GM19455 (cell line): Measurements from ENCODE around the gene TMPRSS9.
A peak's percentile ranks its signal among the peaks of the same experiment; 100 is the strongest.
"Not testable (repeated sequence)": the region's sequence is repeated elsewhere in the genome, so short reads cannot be mapped to it uniquely, and the experiment has no call there.

ENCODE experiments used
- ATAC-seq: cut with Tn5 transposase; IDR thresholded peaks from one replicate; pipeline ENCODE4 v1.9.1; 2021; ENCODE audit not compliant: unreplicated experiment

Gene TMPRSS9

DNA sequence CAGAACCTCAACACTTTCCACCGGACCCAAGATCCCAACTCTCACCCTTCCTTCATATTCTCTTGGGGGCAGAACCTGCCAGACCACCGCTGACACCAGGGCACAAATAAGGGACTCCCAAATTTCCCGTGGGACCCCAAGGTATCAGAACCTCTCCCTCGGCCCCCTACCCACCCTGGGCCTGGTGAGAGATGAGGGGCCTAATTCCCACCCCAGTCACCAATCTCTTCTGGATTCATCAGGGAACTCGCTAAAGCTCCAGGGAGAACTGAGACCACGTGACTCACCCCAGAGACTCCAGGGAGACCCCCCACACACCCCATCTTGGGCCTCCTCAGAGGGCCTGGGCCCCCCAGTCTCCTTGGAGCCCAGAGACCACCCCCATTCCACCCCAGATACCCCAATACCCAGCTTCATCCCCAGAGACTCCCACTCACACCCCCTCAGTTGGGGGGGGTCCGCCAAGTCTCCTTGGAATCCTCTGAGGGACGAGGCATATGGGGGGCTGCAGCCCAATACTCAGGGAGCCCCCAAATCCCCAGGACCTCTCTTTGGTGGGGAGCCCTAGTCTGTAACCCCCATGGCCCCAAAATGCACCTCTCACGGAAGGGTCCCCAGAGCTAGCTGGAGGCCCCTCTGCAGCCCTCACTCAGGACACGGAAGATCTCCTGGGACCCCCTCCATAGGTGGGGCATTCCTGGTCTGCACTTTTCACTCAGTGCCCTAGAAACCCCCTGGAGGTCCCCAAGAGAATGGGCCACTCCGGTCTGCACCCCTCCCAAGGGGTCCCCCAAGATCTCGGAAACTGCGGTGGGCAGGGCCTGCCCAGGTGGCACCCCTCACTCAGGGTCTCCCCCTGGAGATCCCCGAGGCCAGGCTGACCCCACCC, 95.1 kb downstream of the TMPRSS9 start:
- ATAC-seq = no peak

DNA sequence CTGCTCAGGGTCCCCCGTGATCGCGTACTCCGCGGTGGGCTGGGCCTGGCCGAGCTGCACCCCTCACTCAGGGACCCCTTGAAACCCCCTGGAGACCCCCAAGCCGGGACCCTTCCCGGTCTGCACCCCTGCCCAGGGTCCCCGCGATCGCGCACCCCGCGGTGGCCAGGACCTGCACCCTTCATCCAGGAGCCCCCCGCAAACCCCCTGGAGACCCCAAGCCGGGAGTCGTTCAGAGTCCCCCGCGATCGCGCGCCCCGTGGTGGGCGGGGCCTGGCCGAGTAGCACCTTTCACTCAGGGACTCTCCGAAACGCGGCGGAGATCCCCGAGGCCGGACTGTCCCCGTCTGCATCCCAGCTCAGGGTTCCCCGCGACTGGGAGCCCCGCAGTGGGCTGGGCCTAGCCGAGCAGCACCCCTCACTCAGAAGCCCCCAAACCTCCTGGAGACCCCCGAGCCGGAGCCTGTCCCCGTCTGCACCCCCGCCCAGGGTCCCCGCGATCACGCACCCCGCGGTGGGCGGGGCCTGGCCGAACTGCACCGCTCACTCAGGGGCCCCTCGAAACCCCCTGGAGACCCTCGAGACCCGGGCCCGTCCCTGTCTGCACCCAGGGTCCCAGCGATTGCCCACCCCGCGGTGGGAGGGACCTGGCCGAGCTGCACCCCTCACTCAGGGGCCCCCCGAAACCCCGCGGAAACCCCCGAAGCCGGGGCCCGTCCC, 95.9 kb downstream of the TMPRSS9 start:
- peak; percentile 42 for ATAC-seq

DNA sequence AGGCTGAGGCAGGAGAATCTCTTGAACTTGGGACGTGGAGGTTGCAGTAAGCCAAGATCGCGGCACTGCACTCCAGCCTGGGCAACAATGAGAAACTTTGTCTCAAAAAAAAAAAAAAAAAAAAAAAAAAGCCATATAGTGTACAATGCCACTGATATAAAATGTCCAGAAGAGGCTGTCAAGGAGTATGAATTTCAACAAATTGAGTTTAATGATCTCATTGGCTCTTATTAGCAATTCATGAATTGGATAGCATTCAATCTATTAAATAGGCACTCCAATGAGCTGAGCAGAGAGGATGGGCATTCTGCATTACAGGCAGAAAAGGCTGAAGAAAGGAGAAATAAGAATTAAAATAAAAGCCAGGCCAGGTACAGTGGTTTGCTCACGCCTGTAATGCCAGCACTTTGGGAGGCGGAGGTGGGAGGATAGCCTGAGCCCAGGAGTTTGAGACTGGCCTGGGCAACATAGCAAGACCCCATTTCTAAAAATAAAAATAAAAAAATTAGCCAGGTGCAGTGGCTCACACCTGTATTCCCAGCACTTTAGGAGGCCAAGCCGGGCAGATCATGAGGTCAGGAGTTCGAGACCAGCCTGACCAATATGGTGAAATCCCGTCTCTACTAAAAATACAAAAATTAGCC, 97.5 kb downstream of the TMPRSS9 start:
- no peak for ATAC-seq

DNA sequence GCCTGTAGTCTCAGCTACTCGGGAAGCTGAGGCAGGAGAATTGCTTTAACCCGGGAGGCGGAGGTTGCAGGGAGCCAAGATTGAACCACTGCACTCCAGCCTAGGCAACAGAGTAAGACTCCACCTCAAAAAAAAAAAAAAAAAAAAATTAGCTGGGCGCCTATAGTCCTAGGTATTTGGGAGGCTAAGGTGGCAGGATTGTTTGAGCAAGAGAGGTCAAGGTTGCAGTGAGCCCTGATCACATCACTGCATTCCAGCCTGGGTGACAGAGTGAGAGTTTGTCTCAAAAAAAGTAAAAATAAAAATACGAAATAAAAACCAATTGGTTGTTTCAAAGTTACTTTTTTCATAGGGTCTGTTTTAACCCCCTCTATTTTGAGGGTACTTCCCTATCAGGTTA, 98.0 kb downstream of the TMPRSS9 start:
- ATAC-seq = no peak

DNA sequence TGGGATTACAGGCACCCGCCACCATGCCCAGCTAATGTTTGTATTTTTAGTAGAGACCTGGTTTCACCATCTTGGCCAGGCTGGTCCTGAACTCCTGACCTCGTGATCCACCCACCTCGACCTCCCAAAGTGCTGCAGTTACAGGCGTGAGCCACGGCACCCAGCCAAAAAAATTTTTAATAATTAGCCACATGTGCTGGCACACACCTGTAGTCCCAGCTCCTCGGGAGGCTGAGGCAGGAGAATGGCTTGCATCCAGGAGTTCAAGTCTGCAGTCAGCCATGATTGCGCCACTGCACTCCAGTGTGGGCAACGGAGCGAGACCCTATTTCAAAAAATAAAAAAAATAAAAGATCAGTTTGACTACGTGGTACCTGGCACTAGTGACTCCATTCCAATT, 98.7 kb downstream of the TMPRSS9 start:
- not testable (repeated sequence) for ATAC-seq

DNA sequence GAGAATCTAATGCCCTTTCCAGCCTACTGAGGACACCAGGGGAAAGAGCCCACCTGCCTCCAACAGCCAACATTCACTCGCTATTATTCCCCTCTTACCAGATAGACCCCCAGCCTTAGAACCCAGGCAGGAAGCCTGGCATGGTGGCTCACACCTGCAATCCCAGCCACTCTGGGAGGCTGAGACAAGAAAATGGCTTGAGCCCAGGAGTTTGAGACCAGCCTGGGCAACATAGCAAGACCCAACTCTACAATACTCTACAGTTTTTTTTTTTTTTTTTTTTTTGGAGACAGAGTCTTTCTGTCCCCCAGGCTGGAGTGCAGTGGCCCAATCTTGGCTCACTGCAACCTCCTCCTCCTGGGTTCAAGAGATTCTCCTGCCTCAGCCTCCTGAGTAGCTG, 100.2 kb downstream of the TMPRSS9 start:
- ATAC-seq = no peak

DNA sequence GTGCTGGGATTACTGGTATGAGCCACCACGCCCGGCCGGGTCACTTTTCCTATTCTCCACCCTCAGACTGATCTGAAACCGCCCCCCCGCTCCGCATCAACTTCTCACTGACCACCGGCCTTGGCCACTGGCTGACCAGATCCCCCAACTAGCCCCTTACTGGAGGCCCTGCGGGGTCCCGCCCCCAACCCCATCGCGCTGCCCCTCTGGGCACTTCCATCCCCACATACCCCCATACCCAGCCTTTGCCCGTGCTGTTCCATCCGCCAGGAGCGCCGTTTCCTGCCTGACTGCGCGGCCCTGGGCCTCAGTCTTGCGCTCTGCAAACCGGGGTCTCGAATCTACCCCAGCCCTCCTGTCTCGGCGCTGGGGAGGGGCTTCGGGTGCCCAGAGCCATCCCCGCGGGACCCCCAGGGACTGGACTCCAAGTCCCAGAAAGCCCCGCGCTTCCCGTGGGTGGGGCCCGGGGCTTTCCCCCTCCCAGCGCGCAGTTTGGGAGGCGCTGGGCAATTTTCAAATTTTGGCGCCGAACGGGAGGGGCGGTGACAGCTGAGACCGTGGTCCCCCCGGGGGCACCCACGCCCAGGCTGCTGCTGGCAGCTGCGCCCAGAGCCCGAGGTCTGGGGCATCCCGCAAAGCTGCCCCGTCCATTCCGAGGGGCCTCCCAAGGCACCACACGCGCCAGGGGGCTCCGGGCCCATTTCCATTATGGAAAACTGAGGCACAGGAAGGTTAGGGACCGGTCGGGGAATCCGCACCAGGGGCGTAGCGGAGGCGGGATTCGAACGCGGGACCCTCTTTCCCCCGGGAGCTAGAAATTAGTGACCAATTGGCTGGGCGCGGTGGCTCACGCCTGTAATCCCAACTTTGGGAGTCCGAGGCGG, 101.9 kb downstream of the TMPRSS9 start:
- ATAC-seq = no peak

DNA sequence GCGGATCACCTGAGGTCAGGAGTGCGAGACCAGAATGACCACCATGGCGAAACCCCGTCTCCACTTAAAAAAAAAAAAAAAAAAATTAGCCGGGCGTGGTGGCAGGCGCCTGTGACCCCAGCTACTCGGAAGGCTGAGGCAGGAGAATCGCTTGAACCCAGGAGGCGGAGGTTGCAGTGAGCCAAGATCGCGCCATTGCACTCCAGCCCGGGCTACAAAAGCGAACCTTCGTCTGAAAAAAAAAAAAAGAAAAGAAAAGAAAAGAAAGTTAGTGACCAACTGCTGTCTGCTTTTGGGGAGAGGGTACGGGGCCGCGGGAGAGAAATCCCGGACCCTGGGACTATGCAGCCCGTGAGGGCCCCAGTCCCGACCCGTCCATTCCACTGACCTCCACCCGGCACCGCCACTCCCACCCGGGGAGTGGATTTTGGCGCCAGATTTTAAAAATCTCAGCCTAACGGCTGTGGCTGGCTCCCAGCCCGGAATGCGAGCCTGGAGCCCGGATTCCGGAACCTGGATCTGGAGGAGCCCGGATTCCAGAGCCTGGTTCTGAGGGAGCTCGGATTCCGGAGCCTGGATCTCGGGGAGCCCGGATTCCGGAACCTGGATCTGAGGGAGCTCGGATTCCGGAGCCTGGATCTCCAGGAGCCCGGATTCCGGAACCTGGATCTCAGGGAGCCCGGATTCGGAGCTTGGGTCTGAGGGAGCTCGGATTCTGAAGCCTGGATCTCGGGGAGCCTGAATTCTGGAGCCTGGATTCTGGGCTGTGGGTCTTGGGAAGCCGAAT, 102.8 kb downstream of the TMPRSS9 start:
- ATAC-seq = no peak

DNA sequence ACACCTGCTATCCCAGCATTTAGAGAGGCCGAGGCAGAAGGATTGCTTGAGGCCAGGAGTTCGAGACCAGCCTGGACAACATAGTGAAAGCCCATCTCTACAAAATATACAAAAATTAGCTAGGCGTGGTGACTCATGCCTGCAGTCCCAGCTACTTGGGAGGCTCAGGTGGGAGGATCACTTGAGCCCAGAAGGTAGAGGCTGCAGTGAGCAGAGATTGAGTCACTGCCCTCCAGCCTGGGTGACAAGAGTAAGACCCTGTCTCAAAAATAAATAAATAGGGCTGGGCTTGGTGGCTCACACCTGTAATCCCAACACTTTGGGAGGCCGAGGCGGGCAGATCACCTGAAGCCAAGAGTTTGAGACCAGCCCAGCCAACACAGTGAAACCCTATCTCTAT, 103.6 kb downstream of the TMPRSS9 start:
- ATAC-seq = not testable (repeated sequence)

DNA sequence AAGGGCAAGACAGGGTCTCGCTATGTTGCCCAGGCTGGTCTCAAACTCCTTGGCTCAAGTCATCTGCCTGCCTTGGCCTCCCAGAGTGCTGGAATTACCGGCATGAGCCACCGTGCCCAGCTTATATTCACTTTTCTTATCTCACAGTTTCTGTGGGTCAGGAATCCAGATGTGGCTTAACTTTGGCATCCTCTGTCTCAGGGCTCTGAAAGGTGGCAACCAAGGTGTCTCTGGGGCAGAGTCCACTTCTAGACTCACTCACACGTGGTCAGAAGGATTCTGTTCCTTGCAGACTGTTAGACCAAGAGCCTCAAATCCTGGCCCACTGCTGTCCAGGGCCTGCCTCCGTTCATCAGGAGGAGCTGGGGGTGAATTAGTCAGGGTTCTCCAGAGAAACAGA, 104.3 kb downstream of the TMPRSS9 start:
- no peak for ATAC-seq

DNA sequence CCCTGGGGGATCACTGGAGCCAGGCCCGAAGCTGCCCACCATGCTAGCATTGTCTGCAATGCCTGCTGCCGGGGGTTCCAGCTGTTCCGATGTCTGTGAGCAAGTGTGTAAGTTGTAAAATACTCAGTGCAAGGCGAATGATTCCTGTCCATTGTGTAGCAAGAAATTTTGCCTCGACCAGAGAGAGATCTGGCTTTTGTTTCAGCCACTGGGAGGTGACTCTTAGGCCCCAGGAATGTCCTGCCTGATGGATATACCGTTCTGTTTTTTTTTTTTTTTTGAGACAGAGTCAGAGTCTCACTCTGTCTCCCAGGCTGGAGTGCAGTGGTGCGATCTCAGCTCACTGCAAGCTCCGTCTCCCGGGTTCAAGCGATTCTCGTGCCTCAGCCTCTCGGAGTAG, 108.5 kb downstream of the TMPRSS9 start:
- ATAC-seq = no peak

DNA sequence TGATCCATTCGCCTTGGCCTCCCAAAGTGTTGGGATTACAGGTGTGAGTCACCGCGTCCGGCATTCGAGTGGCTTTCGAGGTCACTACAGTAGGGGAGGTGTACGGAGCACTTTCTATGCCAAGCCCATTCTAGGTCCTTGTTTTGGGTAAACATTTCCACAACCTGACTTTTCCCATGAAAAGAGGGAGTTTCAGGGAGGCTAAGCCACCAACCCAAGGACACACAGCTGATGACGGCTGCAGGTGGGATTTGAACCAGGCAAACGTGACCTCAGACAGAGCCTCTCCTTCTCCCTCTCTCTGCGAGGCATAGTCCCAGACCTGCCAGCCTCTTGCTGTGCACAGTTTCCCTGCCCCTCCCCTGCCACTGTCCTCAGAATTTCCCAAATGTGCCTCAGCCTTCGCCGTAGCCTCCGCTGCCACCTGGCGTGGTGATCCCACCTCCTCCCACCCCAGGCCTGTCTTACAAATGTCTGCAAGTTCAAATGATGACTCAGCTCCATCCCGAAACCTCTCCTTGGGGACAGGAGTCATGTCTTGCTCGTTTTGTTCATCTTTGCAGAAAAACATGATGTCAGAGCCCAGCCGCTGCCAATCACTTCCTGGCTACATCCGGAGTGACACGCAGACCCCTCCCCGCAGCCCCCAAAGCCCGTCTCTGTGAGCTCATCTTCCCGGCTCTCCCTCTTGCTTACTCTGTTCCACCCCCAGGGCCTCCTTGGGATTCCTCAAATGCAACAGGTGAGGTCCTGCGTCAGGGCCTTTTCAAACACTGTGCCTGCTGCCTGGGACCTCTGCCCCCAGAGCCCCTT, 109.2 kb downstream of the TMPRSS9 start:
- no peak for ATAC-seq

DNA sequence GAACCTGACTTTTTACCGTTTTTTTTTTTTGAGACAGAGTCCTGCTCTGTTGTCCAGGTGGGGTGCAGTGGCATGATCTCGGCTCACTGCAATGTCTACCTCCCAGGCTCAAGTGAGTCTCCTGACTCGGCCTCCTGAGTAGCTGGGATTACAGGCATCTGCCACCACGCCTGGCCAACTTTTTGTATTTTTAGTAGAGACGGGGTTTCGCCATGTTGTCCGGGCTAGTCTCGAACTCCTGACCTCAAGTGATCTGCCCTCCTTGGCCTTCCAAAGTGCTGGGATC, 109.8 kb downstream of the TMPRSS9 start:
- not testable (repeated sequence) for ATAC-seq

DNA sequence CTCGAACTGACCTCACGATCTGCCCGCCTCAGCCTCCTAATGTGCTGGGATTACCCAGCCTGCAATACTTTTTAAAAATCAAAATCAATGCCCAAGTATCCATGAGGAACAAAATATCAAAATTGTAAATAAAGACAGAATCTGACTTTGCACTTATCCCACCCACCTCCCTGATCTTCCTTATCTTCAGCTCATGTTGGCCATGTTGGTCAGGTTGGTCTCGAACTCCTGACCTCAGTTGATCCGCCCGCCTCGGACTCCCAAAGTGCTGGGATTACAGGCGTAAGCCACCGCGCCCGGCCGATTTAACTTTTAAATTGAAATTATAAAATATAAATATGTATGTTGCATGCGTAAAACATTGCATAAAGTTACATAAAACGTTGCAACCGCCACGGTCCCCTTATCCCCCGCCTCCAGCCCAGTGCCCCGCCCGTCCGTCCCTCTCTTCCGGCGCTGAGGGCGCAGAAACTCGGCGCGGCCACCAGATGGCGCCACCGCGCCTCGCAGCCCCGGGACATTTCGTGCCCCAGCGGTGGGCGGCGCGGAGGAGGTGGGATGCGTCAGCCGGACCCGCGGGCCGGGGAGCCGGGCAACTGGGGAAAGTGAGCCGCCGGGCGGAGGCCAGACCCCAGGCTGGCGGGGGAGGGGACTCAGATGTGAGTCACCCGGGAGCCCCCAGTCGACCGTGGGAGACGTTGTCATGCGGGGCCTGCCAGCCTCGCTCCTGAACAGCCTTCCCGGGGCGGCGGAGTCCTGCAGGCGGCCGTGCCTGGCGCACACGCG, 114.4 kb downstream of the TMPRSS9 start:
- no peak for ATAC-seq

DNA sequence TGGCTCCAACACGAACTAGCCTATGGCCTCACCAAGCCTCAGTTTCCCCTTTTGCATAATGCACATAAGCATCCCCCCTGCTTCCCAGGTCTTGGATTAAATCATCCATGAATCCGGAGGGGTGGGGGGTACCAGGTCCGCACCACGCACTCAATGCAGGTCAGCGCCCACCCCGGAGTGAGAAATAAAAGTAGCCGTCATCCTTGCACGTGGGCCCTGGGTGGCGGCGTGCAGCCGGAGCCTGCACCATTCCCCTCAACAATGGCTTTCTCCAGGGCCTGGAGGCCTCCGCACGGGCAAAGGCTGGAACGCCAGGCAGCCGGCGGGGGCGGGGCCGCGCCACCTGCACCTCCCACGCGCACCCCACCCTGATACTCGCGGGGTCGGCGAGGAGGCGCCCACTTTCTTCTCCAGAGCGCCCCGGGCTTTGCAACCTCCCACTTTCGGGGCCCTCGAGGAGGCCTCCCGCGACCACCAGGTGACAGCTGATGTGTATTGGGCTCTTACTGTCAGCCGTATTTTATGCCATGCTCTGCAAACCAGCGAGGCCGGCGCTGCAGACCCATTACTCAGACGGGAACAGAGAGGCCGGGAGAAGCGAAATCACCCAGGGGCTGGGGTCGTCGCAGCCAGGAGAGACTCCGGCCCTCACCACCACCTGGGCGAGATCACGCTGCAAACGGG, 115.1 kb downstream of the TMPRSS9 start:
- ATAC-seq = peak; percentile 6
